ENCODE results near the gene LRGUK.

Gene LRGUK

DNA sequence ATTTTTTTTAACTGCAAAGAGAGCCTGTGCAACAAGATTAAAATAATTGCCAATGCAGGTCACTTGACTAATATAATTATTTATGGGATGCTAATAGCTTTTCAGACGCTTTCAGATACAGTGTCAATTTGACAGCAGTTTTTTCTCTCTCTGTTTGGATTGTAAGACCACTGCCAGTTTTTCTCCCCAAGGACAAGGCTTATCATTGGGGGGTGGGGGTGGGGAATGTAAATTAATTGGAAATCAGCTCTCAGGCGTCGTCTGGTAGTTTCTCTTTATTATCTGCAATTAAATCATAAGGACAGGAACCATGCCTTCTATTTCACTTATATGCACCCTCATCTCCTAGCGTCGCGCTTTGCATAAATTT, 559 bp upstream of the LRGUK start:
- DNase-seq (ENCODE audit: insufficient read length, low spot score): no peak
- no peak for TF ChIP-seq CTCF (IDR thresholded peaks at IDR 0.05; ENCODE audit: insufficient read depth, missing control alignments)
- no peak for FAIRE-seq

DNA sequence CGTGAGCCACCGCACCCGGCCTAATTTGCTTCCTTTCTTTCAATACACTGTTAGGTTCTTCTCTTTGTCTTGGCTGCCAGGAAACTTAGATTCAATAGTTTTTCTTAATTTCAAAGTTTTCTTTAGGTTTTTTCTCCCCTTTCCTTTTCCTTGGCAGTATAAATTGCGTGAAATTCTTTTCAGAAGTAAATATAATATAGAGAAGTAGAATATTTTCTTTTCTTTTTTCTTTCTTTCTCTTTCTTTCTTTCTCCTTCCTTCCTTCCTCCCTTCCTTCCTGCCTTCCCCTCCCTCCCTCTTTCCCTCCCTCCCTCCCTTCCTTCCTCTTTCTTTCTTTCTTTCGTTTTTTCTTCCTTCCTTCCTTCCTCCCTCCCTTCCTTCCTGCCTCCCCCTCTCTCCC, 1.7 kb downstream of the LRGUK start:
- TF ChIP-seq CTCF (IDR thresholded peaks at IDR 0.05; ENCODE audit: insufficient read depth, missing control alignments): no peak
- FAIRE-seq: no peak
- DNase-seq (ENCODE audit: insufficient read length, low spot score): no peak

GRCh38 chr7:134129856-134130523, 2.9 kb downstream of the LRGUK start:
- FAIRE-seq: no peak
- no peak for TF ChIP-seq CTCF (IDR thresholded peaks at IDR 0.05; ENCODE audit: insufficient read depth, missing control alignments)
- DNase-seq (ENCODE audit: insufficient read length, low spot score): no peak

- FAIRE-seq: no peak
- TF ChIP-seq CTCF (IDR thresholded peaks at IDR 0.05; ENCODE audit: insufficient read depth, missing control alignments): no peak
- DNase-seq (ENCODE audit: insufficient read length, low spot score): no peak
These were observed 6.9 kb downstream of the LRGUK start for GRCh38 chr7:134134004-134134403.

DNA sequence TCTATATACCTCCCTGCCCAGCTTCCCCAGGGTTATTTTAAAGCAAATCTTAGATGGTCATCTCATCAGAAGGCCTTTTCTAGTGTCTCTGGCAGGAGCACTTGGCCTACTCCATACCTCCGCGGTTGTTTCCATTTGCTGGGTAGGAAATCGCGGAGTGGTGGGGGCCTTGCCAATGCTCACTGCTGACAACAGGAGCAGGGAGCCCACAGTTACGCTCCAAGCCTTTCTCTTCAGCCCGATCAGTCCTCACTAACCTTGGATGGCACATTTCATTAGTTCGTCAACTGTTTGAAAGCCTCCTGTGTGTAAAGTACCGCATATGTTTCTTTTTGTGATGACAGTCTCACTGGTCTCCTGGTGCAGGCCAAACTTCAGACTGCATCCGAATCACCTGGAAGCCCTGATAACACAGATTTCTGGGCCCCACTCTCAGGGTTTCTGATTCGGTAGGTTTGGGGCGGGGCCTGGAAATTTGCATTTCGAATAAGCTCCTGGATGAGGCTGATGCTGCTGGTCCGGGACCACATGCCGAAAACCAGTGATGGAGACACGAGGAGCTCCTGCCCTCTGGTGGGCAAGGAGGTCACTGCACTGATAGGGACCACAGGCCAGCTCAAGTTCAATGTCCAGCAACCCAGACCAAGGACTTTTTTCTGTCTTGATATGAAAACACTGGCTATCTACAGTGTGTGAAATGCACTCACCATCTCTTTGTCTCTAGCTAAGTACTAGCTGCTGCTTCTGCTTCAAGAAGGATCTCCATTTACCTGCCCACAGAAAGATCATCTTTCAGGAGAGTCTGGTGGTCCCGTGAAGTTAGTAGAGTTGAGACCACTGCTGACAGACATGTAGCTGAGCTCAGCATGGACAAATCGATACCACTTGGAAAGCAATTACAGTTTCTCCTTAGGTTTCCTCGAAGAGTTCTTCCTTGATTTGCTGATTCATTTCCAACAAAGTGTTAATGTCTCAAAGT, 14.0 kb downstream of the LRGUK start:
- FAIRE-seq (no peak), DNase-seq (ENCODE audit: insufficient read length, low spot score) (no peak)
- TF ChIP-seq CTCF (IDR thresholded peaks at IDR 0.05; ENCODE audit: insufficient read depth, missing control alignments): peak; percentile 92

- no peak for DNase-seq (ENCODE audit: insufficient read length, low spot score)
- no peak for TF ChIP-seq CTCF (IDR thresholded peaks at IDR 0.05; ENCODE audit: insufficient read depth, missing control alignments)
- FAIRE-seq: peak; percentile 11
These were observed 14.7 kb downstream of the LRGUK start for GRCh38 chr7:134141868-134142264.

Measured in D721Med (cell line).